ENCODE data around the gene UBE2E2. TPM values are rescaled to one million over a fixed set of nuclear protein-coding genes. Genes with fewer than 3 reads are reported as not detected.

Gene UBE2E2
- total RNA-seq, 1 experiment from 2014 or later, result 25.1 TPM

- TF ChIP-seq CTCF (IDR thresholded peaks at IDR 0.05; ENCODE audit: unreplicated experiment), result no peak
- Mint-ChIP-seq H3K4me1 (ENCODE audit: low read depth, unreplicated experiment) (no peaks in the 10 kb centered on the region), H3K4me3 (ENCODE audit: low read depth, unreplicated experiment) (no peak overlapping the region), H3K36me3 (ENCODE audit: insufficient read depth, unreplicated experiment) (no peaks in the 10 kb centered on the region), H3K27ac (ENCODE audit: unreplicated experiment) (no peak overlapping the region), H3K27me3 (ENCODE audit: unreplicated experiment) (no peaks in the 10 kb centered on the region), H3K9me3 (ENCODE audit: low read depth, unreplicated experiment) (no peaks in the 10 kb centered on the region)
- no TSS peak for BruUV-seq (replicated peaks)
- DNase-seq, result no peak
- CTCF ChIA-PET, result no interaction called here
- intact Hi-C loops (cut with micrococcal nuclease; ENCODE audit: unreplicated experiment), result no loop called here
Observed at GRCh38 chr3:23396746-23397145, 193.6 kb downstream of the UBE2E2 start.

DNA sequence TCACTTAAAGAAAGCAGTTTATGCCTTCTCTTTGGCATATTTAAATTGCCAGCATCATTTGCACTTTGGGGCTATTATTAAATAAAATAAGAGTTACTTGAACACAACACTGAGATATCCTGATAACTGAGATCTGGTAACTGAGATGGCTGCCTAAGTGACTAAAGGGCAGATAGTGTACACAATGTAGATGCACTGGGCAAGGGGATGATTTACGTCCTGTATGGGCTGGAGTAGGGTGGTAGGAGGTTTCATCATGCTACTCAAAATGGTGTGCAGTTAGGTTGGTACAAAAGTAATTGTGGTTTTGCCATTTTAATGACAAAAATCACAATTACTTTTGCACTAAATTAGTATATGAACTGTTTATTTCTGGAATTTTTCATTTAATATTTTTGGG is 196.1 kb downstream of the UBE2E2 start:
- H3K4me3 Mint-ChIP-seq (ENCODE audit: low read depth, unreplicated experiment), result no peak overlapping the region
- intact Hi-C loops (cut with micrococcal nuclease; ENCODE audit: unreplicated experiment), result no loop called here
- no peaks in the 10 kb centered on the region for H3K27me3 Mint-ChIP-seq (ENCODE audit: unreplicated experiment)
- DNase-seq, result no peak
- no peaks in the 10 kb centered on the region for H3K36me3 Mint-ChIP-seq (ENCODE audit: insufficient read depth, unreplicated experiment)
- no peak overlapping the region for H3K27ac Mint-ChIP-seq (ENCODE audit: unreplicated experiment)
- no TSS peak for BruUV-seq (replicated peaks)
- no peaks in the 10 kb centered on the region for H3K4me1 Mint-ChIP-seq (ENCODE audit: low read depth, unreplicated experiment)
- no peaks in the 10 kb centered on the region for H3K9me3 Mint-ChIP-seq (ENCODE audit: low read depth, unreplicated experiment)
- TF ChIP-seq CTCF (IDR thresholded peaks at IDR 0.05; ENCODE audit: unreplicated experiment), result no peak
- CTCF ChIA-PET, result no interaction called here

DNA sequence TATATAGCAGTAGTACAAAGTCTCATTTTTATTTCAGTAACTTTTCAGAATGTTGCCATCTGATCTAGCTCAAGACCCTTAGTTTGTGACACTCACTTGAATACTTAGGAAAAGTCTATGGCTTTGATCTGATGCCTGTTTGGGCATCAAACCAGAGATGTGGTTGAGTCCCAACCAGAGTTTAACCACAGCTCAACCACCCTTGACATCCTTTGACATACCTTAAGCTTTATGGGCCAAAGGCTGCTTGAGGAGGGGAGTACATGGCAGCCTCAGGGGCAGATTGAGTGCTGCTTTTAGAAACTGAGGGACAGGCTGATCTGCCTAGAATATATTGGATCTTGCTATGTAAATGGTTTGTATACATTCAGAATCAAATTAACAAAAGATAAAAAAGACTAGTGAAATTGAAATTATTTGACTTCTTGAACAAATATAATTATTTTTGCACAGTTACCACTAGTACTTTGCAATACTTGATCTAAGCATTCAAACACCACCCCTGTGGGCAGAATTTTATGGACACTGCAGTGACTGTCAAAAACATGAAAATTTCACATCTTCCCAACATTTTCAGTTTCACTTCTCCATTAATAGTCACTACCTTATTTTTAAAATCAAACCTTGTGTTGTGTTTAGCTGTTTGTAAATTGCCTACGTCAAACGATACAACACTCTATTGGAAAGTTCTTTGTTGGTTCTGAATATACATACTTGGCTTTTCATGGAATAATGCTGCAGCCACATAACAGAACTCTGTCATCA is 199.8 kb downstream of the UBE2E2 start:
- Mint-ChIP-seq H3K9me3 (ENCODE audit: low read depth, unreplicated experiment) (no peaks in the 10 kb centered on the region), H3K27ac (ENCODE audit: unreplicated experiment) (no peak overlapping the region), H3K27me3 (ENCODE audit: unreplicated experiment) (no peaks in the 10 kb centered on the region), H3K4me1 (ENCODE audit: low read depth, unreplicated experiment) (peaks cover 17% of the 10 kb centered on the region), H3K36me3 (ENCODE audit: insufficient read depth, unreplicated experiment) (peaks cover 6% of the 10 kb centered on the region), H3K4me3 (ENCODE audit: low read depth, unreplicated experiment) (no peak overlapping the region)
- intact Hi-C loops (cut with micrococcal nuclease; ENCODE audit: unreplicated experiment), result no loop called here
- TF ChIP-seq CTCF (IDR thresholded peaks at IDR 0.05; ENCODE audit: unreplicated experiment), result no peak
- DNase-seq, result no peak
- no TSS peak for BruUV-seq (replicated peaks)
- CTCF ChIA-PET, result interaction anchor here (0.7 kb wide), 1 partner anchor 365 kb away, joined by 5 read pairs; no protein-coding TSS in a partner anchor

GRCh38 chr3:23404246-23404645 is 201.1 kb downstream of the UBE2E2 start:
- Mint-ChIP-seq H3K4me1 (ENCODE audit: low read depth, unreplicated experiment) (peaks cover 17% of the 10 kb centered on the region), H3K27me3 (ENCODE audit: unreplicated experiment) (no peaks in the 10 kb centered on the region), H3K36me3 (ENCODE audit: insufficient read depth, unreplicated experiment) (peaks cover 6% of the 10 kb centered on the region), H3K27ac (ENCODE audit: unreplicated experiment) (no peak overlapping the region), H3K9me3 (ENCODE audit: low read depth, unreplicated experiment) (no peaks in the 10 kb centered on the region), H3K4me3 (ENCODE audit: low read depth, unreplicated experiment) (no peak overlapping the region)
- no TSS peak for BruUV-seq (replicated peaks)
- CTCF ChIA-PET, result interaction anchor here (0.7 kb wide), 1 partner anchor 9 kb away, joined by 3 read pairs; no protein-coding TSS in a partner anchor
- no peak for DNase-seq
- intact Hi-C loops (cut with micrococcal nuclease; ENCODE audit: unreplicated experiment), result no loop called here
- no peak for TF ChIP-seq CTCF (IDR thresholded peaks at IDR 0.05; ENCODE audit: unreplicated experiment)
